Inflammatory macrophage treated with lipopolysaccharide for 4 hours (primary cell): ENCODE data around the gene CIB2.
A peak's percentile ranks its signal among the peaks of the same experiment; 100 is the strongest.

Source experiments
- DNase-seq: peaks from one replicate; pipeline ENCODE4 v3.0.0-alpha.2; 2020

CIB2 gene

GRCh38 chr15:78149068-78149804 is 18.0 kb upstream of the CIB2 start, which contains the start of gene IDH3A:
Gene IDH3A, plus strand, starts transcription at chr15:78149362. Its CDS starts 42 bp downstream, at chr15:78149404.
- DNase-seq, result peak; percentile 99

GRCh38 chr15:78148392-78149067 is 17.3 kb upstream of the CIB2 start:
- no peak for DNase-seq

GRCh38 chr15:78147566-78147965 is 16.3 kb upstream of the CIB2 start:
- no peak for DNase-seq

- DNase-seq, result no peak
Observed at GRCh38 chr15:78146425-78147154, 15.3 kb upstream of the CIB2 start.

GRCh38 chr15:78142332-78142731 is 11.1 kb upstream of the CIB2 start:
- no peak for DNase-seq

- DNase-seq, result no peak
Observed at GRCh38 chr15:78140292-78140691, 9.0 kb upstream of the CIB2 start.

- DNase-seq, result no peak
Observed at GRCh38 chr15:78139578-78139977, 8.3 kb upstream of the CIB2 start.

GRCh38 chr15:78133801-78134200 is 2.6 kb upstream of the CIB2 start:
- DNase-seq, result no peak

GRCh38 chr15:78130466-78131294 is 565 bp downstream of the CIB2 start:
- DNase-seq, result no peak

GRCh38 chr15:78129751-78130287 is 1.4 kb downstream of the CIB2 start:
- no peak for DNase-seq

GRCh38 chr15:78129077-78129750 is 2.0 kb downstream of the CIB2 start:
- DNase-seq, result no peak

- no peak for DNase-seq
Observed at GRCh38 chr15:78127882-78128281, 3.4 kb downstream of the CIB2 start.

- DNase-seq, result no peak
Observed at GRCh38 chr15:78125267-78125666, 6.0 kb downstream of the CIB2 start.

GRCh38 chr15:78120523-78120922 is 10.7 kb downstream of the CIB2 start:
- no peak for DNase-seq

GRCh38 chr15:78112551-78112950 is 18.7 kb downstream of the CIB2 start:
- no peak for DNase-seq

- no peak for DNase-seq
Observed at GRCh38 chr15:78111788-78112187, 19.5 kb downstream of the CIB2 start.

- DNase-seq, result no peak
Observed at GRCh38 chr15:78110916-78111475, 20.2 kb downstream of the CIB2 start.

GRCh38 chr15:78110096-78110495 is 21.1 kb downstream of the CIB2 start:
- DNase-seq, result no peak

- DNase-seq, result no peak
Observed at GRCh38 chr15:78109156-78109555, 22.1 kb downstream of the CIB2 start.

GRCh38 chr15:78108300-78109084 is 22.8 kb downstream of the CIB2 start:
- DNase-seq, result peak; percentile 91

GRCh38 chr15:78107471-78107870 is 23.8 kb downstream of the CIB2 start:
- no peak for DNase-seq
